ENCODE results near the gene PDCD7.
"Not testable (repeated sequence)": the region's sequence is repeated elsewhere in the genome, so short reads cannot be mapped to it uniquely, and the experiment has no call there.

PDCD7 gene

GRCh38 chr15:65115542-65115941 is 18.1 kb downstream of the PDCD7 start:
- DNase-seq: no peak

DNA sequence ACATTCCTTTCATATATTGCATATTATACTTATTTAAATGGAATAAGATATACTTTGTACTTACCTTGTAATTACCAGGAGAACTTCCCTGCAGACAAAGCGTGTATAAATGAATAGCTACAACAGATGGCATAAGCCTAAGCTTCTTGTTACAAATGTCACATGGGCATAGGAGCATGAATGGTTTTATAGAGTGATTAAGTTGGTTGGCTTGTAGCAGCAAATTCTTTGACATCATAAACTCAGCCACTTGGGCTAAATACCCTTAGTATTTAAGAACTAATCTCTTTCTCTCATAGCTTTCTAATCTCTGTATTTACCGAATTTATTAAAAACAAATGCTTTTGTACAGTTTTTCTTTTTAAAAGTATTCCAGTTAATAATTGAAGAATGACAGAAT is 18.5 kb downstream of the PDCD7 start, which contains the start of gene UBAP1L:
TSS of gene UBAP1L (minus strand) at position 115 of the 400 bp plus-strand sequence. CDS start 8,985 bp downstream, outside the sequence.
- no peak for DNase-seq

DNA sequence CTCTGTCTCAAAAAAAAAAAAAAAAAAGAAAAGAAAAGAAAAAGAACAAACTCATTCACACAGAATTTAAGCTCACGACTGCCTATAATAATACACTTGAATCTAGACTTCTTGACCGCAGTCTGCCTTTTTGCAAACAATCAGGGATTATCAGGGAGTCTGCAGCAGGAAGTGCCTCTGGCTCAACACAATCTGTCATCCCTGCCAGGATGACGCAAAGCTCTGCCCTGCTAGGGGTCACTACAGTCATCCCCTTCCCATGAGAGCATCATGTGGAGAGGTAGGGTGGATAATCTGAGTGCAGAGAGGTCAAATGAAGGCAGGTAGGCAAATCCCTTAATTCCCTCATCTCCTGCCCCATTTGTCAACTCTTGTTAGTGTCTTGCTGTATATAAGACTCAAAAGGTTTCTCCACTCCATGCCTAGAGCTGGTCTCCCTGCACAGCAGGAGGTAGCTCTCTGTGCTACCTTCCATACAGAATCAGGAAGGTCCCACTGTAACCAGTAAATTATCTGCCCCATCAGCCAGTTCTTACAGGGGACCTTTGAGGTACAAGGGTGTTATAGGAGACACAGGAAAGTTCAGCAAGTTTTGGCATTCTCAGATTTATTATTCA is 22.8 kb downstream of the PDCD7 start:
- DNase-seq: no peak

GRCh38 chr15:65106011-65106590 is 27.5 kb downstream of the PDCD7 start:
- no peak for DNase-seq

DNA sequence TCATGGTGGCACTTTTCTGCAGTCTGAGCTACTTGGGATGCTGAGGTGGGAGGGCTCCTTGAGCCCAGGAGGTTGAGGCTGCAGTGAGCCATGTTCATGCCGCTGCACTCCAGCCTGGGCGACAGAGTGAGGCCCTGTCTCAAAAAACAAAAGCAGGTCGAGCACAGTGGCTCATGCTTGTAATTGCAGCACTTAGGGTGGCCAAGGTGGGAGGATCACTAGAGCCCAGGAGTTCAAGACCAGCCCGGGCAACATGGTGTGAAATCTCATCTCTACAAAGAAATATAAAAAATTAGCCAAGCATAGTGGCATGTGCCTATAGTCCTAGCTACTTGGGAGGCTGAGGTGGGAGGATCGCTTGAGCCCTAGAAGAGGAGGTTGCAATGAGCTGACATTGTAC is 28.6 kb downstream of the PDCD7 start:
- no peak for DNase-seq

DNA sequence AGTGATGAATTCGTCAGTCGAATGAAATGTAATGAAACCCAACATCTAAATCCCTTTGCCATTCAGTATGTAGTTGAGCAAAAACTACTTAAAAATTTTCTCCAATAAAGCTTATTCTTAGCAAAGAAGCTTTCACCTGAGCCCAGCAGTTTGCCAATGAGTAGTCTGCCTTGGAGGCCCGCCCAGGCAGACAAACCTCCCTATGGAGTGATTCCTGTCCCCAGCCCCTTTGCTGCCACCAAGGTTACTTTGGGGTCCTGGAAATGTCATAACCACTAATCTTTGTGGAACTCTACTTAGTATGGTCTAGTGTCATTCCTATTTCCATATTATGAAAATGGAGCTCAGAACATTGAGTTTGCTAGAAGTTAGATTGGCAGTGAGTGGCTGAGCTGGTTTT is 30.7 kb downstream of the PDCD7 start:
- no peak for DNase-seq

- DNase-seq: no peak
These were observed 31.5 kb downstream of the PDCD7 start for GRCh38 chr15:65101891-65102708.

DNA sequence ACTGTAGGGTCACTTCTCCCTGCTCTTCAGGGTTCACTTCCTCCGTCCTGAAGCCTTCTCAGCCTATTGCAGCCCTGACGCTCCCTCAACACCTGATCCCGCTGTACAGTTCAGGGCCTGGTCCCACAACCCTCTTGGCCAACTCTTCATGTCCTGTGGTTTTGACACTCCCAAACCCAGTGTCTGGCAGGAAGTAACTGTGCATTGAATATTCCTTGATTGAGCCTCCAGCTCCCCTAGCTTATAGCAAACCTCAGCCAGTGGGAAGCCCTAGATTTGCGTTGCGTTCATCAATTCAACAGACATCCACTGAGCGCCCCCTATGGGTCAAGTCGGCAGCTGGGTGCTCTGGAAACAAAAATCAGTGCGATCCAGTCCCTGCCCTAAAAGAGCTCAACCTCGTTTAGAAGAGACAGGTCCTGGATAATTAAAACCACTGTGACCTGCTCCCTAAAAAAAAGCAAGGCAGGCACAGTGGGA is 32.2 kb downstream of the PDCD7 start:
- no peak for DNase-seq

GRCh38 chr15:65100442-65100841 is 33.2 kb downstream of the PDCD7 start:
- DNase-seq: no peak

DNA sequence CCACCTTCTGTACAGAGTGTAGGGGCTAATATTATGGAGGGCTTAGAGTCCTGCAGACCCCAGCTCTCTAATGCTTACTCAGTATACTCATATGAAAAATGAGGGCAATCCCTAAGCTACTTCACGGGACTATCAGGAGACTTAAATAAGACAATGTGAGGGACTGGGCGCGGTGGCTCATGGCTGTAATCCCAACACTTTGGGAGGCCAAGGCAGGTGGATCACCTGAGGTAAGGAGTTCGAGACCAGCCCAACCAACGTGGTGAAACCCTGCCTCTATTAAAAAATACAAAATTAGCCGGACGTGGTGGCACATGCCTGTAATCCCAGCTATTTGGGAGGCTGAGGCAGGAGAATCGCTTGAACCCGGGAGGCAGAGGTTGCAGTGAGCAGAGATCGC is 33.8 kb downstream of the PDCD7 start:
- not testable (repeated sequence) for DNase-seq

GRCh38 chr15:65099336-65099735 is 34.3 kb downstream of the PDCD7 start:
- no peak for DNase-seq

- no peak for DNase-seq
These were observed 35.9 kb downstream of the PDCD7 start for GRCh38 chr15:65097651-65098263.

- no peak for DNase-seq
These were observed 36.9 kb downstream of the PDCD7 start for GRCh38 chr15:65096481-65097385.

- no peak for DNase-seq
These were observed 37.9 kb downstream of the PDCD7 start for GRCh38 chr15:65095747-65096104.

DNA sequence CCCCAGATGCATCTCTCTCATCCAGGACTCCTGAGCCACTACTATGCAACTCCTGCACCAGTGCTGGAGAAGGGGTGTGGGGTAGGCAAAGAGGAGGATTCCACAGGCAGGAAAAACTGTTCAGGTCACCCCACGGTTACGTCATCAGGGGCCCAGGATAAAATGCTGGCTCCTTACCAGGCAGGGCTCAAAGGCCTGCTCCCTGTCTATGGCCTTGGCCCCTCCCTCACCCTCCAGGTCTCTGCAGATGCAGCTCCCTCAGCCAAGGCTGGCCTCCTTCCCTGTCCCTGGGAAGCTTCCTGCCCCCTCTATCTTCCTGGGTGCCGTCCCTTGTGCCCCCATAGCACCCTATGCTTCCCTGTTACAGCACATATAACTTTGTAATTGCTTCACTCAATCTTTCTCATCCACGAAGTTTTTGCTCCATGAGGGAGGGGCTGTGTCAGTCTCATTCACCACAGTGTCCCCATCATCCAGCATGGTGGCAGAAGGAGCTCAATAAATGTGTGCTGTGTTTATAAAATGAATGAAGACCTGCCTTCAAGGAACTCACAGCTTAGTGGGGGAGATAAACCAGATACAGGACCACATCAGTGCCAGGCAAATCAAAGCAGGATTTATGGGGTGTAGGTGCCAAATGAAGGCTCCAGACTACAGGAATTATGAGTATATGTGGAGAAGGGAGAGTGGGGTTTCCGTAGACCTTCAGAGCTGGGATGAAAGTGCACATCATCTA is 38.4 kb downstream of the PDCD7 start:
- no peak for DNase-seq

GRCh38 chr15:65094294-65094995 is 39.2 kb downstream of the PDCD7 start:
- no peak for DNase-seq

DNA sequence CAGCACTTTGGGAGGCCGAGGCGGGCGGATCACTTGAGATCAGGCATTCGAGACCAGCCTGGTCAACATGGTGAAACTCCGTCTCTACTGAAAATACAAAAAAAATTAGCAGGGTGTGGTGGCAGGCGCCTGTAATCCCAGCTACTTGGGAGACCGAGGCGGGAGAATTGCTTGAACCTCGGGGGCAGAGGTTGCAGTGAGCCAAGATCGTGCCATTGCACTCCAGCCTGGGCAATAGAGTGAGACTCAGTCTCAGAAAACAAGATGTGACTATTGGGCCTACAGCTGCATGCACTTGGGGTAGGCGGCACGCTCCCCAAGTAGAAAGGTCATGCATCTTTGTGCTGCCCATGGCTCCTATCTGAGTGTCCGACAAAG is 39.8 kb downstream of the PDCD7 start:
- not testable (repeated sequence) for DNase-seq

- no peak for DNase-seq
These were observed 40.5 kb downstream of the PDCD7 start for GRCh38 chr15:65092911-65093792.

GRCh38 chr15:65091946-65092770 is 41.5 kb downstream of the PDCD7 start:
- DNase-seq: no peak
